GM12878 (cell line): Measurements from ENCODE around the gene ASIC1.

Experiments used
- BHLHE40 ChIP-seq, 2 experiments: fragments of 450-650 bp in 1 of 2; IDR thresholded peaks; 2 replicates each; pipeline ENCODE4 v1.6.1; 2011 to 2017; ENCODE audit warnings: low read depth in 2 of 2, borderline replicate concordance in 1 of 2, improper control_type of control experiment in 1 of 2, low read length in 1 of 2, mild to moderate bottlenecking in 1 of 2
- CEBPB ChIP-seq, 2 experiments: fragments of 150-350 bp in 1 of 2; IDR thresholded peaks; 2 replicates each; pipeline ENCODE4 v1.6.1; 2012 to 2014; ENCODE audit warnings: low read depth in 2 of 2, low read length in 2 of 2, borderline replicate concordance in 1 of 2, inconsistent platforms in 1 of 2
- CHD2 ChIP-seq: IDR thresholded peaks from 2 replicates; pipeline ENCODE4 v1.6.1; 2011; ENCODE audit warnings: low read depth, low read length, improper control_type of control experiment, borderline replicate concordance
- CTCF ChIP-seq, 3 experiments: IDR thresholded peaks in 2 of 3; conservative IDR thresholded peaks in 1 of 3; 2 replicates each; pipeline ENCODE4 v1.5.1; 2011; ENCODE audit warnings: low read depth in 3 of 3, low read length in 3 of 3, mild to moderate bottlenecking in 3 of 3, control low read depth in 2 of 3, moderate library complexity in 2 of 3, inconsistent platforms in 1 of 3, mixed read lengths in 1 of 3; ENCODE audit not compliant: control insufficient read depth in 2 of 3, insufficient read depth in 1 of 3; ENCODE audit errors: extremely low read depth in 1 of 3
- MAX ChIP-seq: IDR thresholded peaks from 2 replicates; pipeline ENCODE4 v1.6.1; 2012; ENCODE audit warnings: low read depth, low read length, improper control_type of control experiment
- MTA3 ChIP-seq: IDR thresholded peaks from 2 replicates; pipeline ENCODE4 v1.6.1; 2012; ENCODE audit warnings: low read length, inconsistent platforms, borderline replicate concordance
- NFIC ChIP-seq: IDR thresholded peaks from 2 replicates; pipeline ENCODE4 v1.6.1; 2012; ENCODE audit warnings: low read depth, mild to moderate bottlenecking, inconsistent platforms, low read length, moderate library complexity
- PAX8 ChIP-seq: fragments of 450-650 bp; IDR thresholded peaks from 2 replicates; pipeline ENCODE4 v1.6.1; 2017; ENCODE audit warnings: mild to moderate bottlenecking, moderate library complexity
- POLR2A ChIP-seq: IDR thresholded peaks from 2 replicates; pipeline ENCODE4 v1.6.1; 2011; ENCODE audit warnings: low read depth, mild to moderate bottlenecking, low read length
- POLR2AphosphoS5 ChIP-seq: IDR thresholded peaks from 2 replicates; pipeline ENCODE4 v1.6.1; 2011; ENCODE audit warnings: mild to moderate bottlenecking, low read length, inconsistent platforms
- RCOR1 ChIP-seq: conservative IDR thresholded peaks from 2 replicates; pipeline ENCODE4 v1.6.1; 2012; ENCODE audit warnings: low read depth, low read length, improper control_type of control experiment
- ZNF217 ChIP-seq: fragments of 450-650 bp; IDR thresholded peaks from 2 replicates; pipeline ENCODE4 v1.6.1; 2017; ENCODE audit warnings: antibody characterized with exemption, mild to moderate bottlenecking
- TF ChIP-seq, protein P1 (sequence below): IDR thresholded peaks from 2 replicates; pipeline ENCODE4 v1.6.1; 2011; ENCODE audit warnings: borderline replicate concordance, low read depth, mild to moderate bottlenecking, moderate library complexity, mixed read lengths, low read length; ENCODE audit not compliant: insufficient read depth; ENCODE audit errors: extremely low read length
- TF ChIP-seq, protein P2 (sequence below): fragments of 450-650 bp; IDR thresholded peaks from 2 replicates; pipeline ENCODE4 v1.6.1; 2018; ENCODE audit warnings: mild to moderate bottlenecking, low read depth, moderate library complexity; ENCODE audit not compliant: partially characterized antibody

- TF ChIP-seq MTA3 (no peak), CEBPB (IDR thresholded peaks at IDR 0.05; ENCODE audit: borderline replicate concordance in 1 of 2, low read depth in 2 of 2, low read length in 2 of 2) (no peak), POLR2A (no peak), NFIC (no peak), CTCF (IDR thresholded peaks at IDR 0.05 in 2 of 3, conservative IDR thresholded peaks at IDR 0.05 in 1 of 3; ENCODE audit: control insufficient read depth in 2 of 3, extremely low read depth in 1 of 3, insufficient read depth in 1 of 3, low read depth in 3 of 3, low read length in 3 of 3) (no peak), ZNF217 (no peak), POLR2AphosphoS5 (no peak), CHD2 (no peak), RCOR1 (no peak), PAX8 (no peak), BHLHE40 (IDR thresholded peaks at IDR 0.05; ENCODE audit: borderline replicate concordance in 1 of 2, low read depth in 2 of 2, low read length in 1 of 2) (no peak), MAX (no peak)
- TF ChIP-seq, protein P1, sequence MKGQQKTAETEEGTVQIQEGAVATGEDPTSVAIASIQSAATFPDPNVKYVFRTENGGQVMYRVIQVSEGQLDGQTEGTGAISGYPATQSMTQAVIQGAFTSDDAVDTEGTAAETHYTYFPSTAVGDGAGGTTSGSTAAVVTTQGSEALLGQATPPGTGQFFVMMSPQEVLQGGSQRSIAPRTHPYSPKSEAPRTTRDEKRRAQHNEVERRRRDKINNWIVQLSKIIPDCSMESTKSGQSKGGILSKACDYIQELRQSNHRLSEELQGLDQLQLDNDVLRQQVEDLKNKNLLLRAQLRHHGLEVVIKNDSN, result no peak
- TF ChIP-seq, protein P2, sequence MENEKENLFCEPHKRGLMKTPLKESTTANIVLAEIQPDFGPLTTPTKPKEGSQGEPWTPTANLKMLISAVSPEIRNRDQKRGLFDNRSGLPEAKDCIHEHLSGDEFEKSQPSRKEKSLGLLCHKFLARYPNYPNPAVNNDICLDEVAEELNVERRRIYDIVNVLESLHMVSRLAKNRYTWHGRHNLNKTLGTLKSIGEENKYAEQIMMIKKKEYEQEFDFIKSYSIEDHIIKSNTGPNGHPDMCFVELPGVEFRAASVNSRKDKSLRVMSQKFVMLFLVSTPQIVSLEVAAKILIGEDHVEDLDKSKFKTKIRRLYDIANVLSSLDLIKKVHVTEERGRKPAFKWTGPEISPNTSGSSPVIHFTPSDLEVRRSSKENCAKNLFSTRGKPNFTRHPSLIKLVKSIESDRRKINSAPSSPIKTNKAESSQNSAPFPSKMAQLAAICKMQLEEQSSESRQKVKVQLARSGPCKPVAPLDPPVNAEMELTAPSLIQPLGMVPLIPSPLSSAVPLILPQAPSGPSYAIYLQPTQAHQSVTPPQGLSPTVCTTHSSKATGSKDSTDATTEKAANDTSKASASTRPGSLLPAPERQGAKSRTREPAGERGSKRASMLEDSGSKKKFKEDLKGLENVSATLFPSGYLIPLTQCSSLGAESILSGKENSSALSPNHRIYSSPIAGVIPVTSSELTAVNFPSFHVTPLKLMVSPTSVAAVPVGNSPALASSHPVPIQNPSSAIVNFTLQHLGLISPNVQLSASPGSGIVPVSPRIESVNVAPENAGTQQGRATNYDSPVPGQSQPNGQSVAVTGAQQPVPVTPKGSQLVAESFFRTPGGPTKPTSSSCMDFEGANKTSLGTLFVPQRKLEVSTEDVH, result no peak
Observed at GRCh38 chr12:50078281-50078680, 20.9 kb downstream of the ASIC1 start.
